Measurements from ENCODE around the gene HHAT.

GRCh38 chr1:210332233-210332632 is 3.5 kb downstream of the HHAT start:
- TF ChIP-seq CTCF (IDR thresholded peaks at IDR 0.05) (no peak), POLR2AphosphoS5 (IDR thresholded peaks at IDR 0.05; ENCODE audit: insufficient read depth in 1 of 2, low read depth in 1 of 2) (no peak), POLR2A (IDR thresholded peaks at IDR 0.05) (no peak)

Measured in vagina (tissue), 2 donors.